Naive thymus-derived CD4-positive, alpha-beta T cell (primary cell): ENCODE data around the gene C11orf91. TPM values are rescaled to one million over a fixed set of nuclear protein-coding genes. Genes with fewer than 3 reads are reported as not detected.

ENCODE experiments used
- ATAC-seq: fragments of 150-1000 bp; cut with Tn5 transposase; 2 replicates; pipeline ENCODE4 v1.10.0; 2021; ENCODE audit warnings: mild to moderate bottlenecking, moderate library complexity
- CTCF ChIA-PET: fragments of 350-600 bp; sonication (Branson Sonifier 250); formaldehyde crosslinking; loops from one replicate; lab custom pipeline; 2021; ENCODE audit warnings: antibody characterized with exemption; lab: Charles Lee
- POLR2A ChIA-PET: fragments of 350-600 bp; sonication (Branson Sonifier 250); formaldehyde crosslinking; loops from one replicate; lab custom pipeline; 2021; ENCODE audit warnings: antibody characterized with exemption, inconsistent platforms; lab: Charles Lee
- DNase-seq, 9 donors: peaks; one replicate each; pipeline versions ENCODE4 v3.0.0 to v3.0.0-alpha.2; 2020 to 2022; ENCODE audit warnings: mixed read lengths in 1 of 9
- H3K27ac ChIP-seq: one replicate; pipeline ENCODE4 v1.7.0; 2013; ENCODE audit warnings: mild to moderate bottlenecking, low read depth, low read length, moderate library complexity
- H3K27me3 ChIP-seq, 2 donors: one replicate each; pipeline ENCODE4 v1.7.0; 2013; ENCODE audit warnings: low read length in 2 of 2, mild to moderate bottlenecking in 2 of 2, moderate library complexity in 2 of 2; ENCODE audit not compliant: control insufficient read depth in 2 of 2, insufficient read depth in 2 of 2
- H3K36me3 ChIP-seq, 3 experiments: 1 replicate in 2 of 3; 2 replicates in 1 of 3; pipeline ENCODE4 v1.7.0; 2013; ENCODE audit warnings: low read length in 3 of 3, mild to moderate bottlenecking in 3 of 3, moderate library complexity in 1 of 3; ENCODE audit not compliant: insufficient read depth in 3 of 3, control insufficient read depth in 2 of 3
- H3K4me1 ChIP-seq, 2 donors: one replicate each; pipeline ENCODE4 v1.7.0; 2013; ENCODE audit warnings: low read length in 2 of 2, mild to moderate bottlenecking in 2 of 2, moderate library complexity in 1 of 2; ENCODE audit not compliant: control insufficient read depth in 2 of 2, insufficient read depth in 2 of 2
- H3K4me3 ChIP-seq: 2 replicates; pipeline ENCODE4 v1.7.0; 2013; ENCODE audit warnings: mild to moderate bottlenecking, low read length
- H3K9me3 ChIP-seq, 3 experiments: 1 replicate in 2 of 3; 2 replicates in 1 of 3; pipeline ENCODE4 v1.7.0; 2013; ENCODE audit warnings: low read length in 3 of 3; ENCODE audit not compliant: control insufficient read depth in 2 of 3
- H3K27ac Mint-ChIP-seq, 9 donors: one replicate each; pipeline ENCODE4 v1.8.0; 2020 to 2022; ENCODE audit warnings: mixed read lengths in 9 of 9, mild to moderate bottlenecking in 8 of 9, moderate library complexity in 5 of 9, inconsistent platforms in 2 of 9
- H3K27me3 Mint-ChIP-seq, 5 donors: one replicate each; pipeline ENCODE4 v1.8.0; 2021 to 2022; ENCODE audit warnings: mixed read lengths in 5 of 5, mild to moderate bottlenecking in 1 of 5
- H3K36me3 Mint-ChIP-seq, 5 donors: one replicate each; pipeline ENCODE4 v1.8.0; 2020 to 2022; ENCODE audit warnings: mixed read lengths in 5 of 5, mild to moderate bottlenecking in 3 of 5, inconsistent platforms in 1 of 5
- H3K4me1 Mint-ChIP-seq, 7 donors: one replicate each; pipeline ENCODE4 v1.8.0; 2020 to 2022; ENCODE audit warnings: mixed read lengths in 7 of 7, mild to moderate bottlenecking in 3 of 7, inconsistent platforms in 1 of 7
- H3K4me3 Mint-ChIP-seq, 10 donors: one replicate each; pipeline ENCODE4 v1.8.0; 2020 to 2022; ENCODE audit warnings: mild to moderate bottlenecking in 10 of 10, mixed read lengths in 10 of 10, moderate library complexity in 6 of 10, inconsistent platforms in 2 of 10
- H3K9me3 Mint-ChIP-seq, 11 donors: one replicate each; pipeline ENCODE4 v1.8.0; 2020 to 2022; ENCODE audit warnings: mixed read lengths in 11 of 11, mild to moderate bottlenecking in 4 of 11, inconsistent platforms in 1 of 11, moderate library complexity in 1 of 11
- intact Hi-C, 2 donors: fragments of 100-400 bp; cut with micrococcal nuclease; formaldehyde crosslinking; loops; one replicate each; pipeline ENCODE4 v1.15.1; 2023
- polyA plus RNA-seq, 2 donors: library from polyadenylated mRNA; unstranded; fragments of 300-500 nt; fragmentation: Illumina TruSeq; gene quantifications; one replicate each; pipeline ENCODE4 v1.2.3, GENCODE V29; 2021
- total RNA-seq, 6 experiments: library from RNA in 5 of 6; stranded (reverse) in 5 of 6; gene quantifications; 1 replicate in 5 of 6; 2 replicates in 1 of 6; pipeline ENCODE4 v1.2.3 and lab custom pipeline; 2021 to 2026

C11orf91 gene
- total and polyA plus RNA-seq, 7 experiments from 2014 or later, result not detected

- DNase-seq (no peak), ATAC-seq (no peak)
- H3K36me3 Mint-ChIP-seq, result peaks cover 0 to 2% (median 0%) of the 10 kb centered on the region in 5 donors
- H3K4me1 ChIP-seq, result peaks cover 9 to 13% of the 10 kb centered on the region in 2 donors
- peak overlapping the region; percentile 54 for H3K4me3 ChIP-seq
- intact Hi-C loops, result loop anchor here (2.0 to 10.0 kb wide), 12 partner anchors 351 to 1961 kb away; partner anchors contain the start of genes CSTF3 (in 2 of the 2), QSER1 (in 2 of the 2), ABTB2 (in 1 of the 2) and CAT (in 1 of the 2)
- no peaks in the 10 kb centered on the region for H3K9me3 Mint-ChIP-seq
- ChIA-PET POLR2A (interaction anchor here (0.7 to 1.2 kb wide), 2 partner anchors 34 to 443 kb away, joined by 3 to 9 read pairs; partner anchors contain the start of gene CD59), CTCF (interaction anchor here (1.6 kb wide), 1 partner anchor 41 kb away, joined by 7 read pairs; no protein-coding TSS in a partner anchor)
- H3K9me3 ChIP-seq, result no peaks in the 10 kb centered on the region
- peaks cover 14 to 29% (median 22%) of the 10 kb centered on the region in 7 donors for H3K4me1 Mint-ChIP-seq
- peaks cover 0 to 25% (median 0%) of the 10 kb centered on the region in 5 donors for H3K27me3 Mint-ChIP-seq
- no peaks in the 10 kb centered on the region for H3K27me3 ChIP-seq
- H3K27ac Mint-ChIP-seq, result peak overlapping the region in 8 of 9 donors; percentile 5 to 84 (median 75)
- H3K36me3 ChIP-seq, result no peaks in the 10 kb centered on the region
- peak overlapping the region; percentile 84 to 96 (median 92) for H3K4me3 Mint-ChIP-seq
- H3K27ac ChIP-seq, result no peak overlapping the region
Measured at GRCh38 chr11:33701302-33702230, 940 bp upstream of the C11orf91 start.

GRCh38 chr11:33700063-33700501, 544 bp downstream of the C11orf91 start:
- no peaks in the 10 kb centered on the region for H3K9me3 Mint-ChIP-seq
- CTCF ChIA-PET, result no interaction called here
- Histone ChIP-seq H3K4me3 (peak overlapping the region; percentile 54), H3K36me3 (no peaks in the 10 kb centered on the region), H3K27ac (no peak overlapping the region), H3K4me1 (peaks cover 9 to 13% of the 10 kb centered on the region in 2 donors), H3K9me3 (no peaks in the 10 kb centered on the region), H3K27me3 (no peaks in the 10 kb centered on the region)
- POLR2A ChIA-PET, result interaction anchor here (0.7 kb wide), 1 partner anchor 37 kb away, joined by 3 read pairs; no protein-coding TSS in a partner anchor
- intact Hi-C loops, result loop anchor here (1.0 to 10.0 kb wide), 18 partner anchors 36 to 1963 kb away; partner anchors contain the start of genes CAT (in 2 of the 2), CD59 (in 2 of the 2), CSTF3 (in 2 of the 2) and EIF3M (in 2 of the 2)
- peak overlapping the region in 7 of 9 donors; percentile 24 to 76 (median 71) for H3K27ac Mint-ChIP-seq
- peak overlapping the region; percentile 67 to 93 (median 84) for H3K4me3 Mint-ChIP-seq
- peak in 5 of 9 donors; percentile 4 to 14 (median 5) for DNase-seq
- ATAC-seq, result no peak
- peaks cover 0 to 31% (median 5%) of the 10 kb centered on the region in 5 donors for H3K27me3 Mint-ChIP-seq
- H3K36me3 Mint-ChIP-seq, result no peaks in the 10 kb centered on the region
- H3K4me1 Mint-ChIP-seq, result peaks cover 14 to 27% (median 22%) of the 10 kb centered on the region in 7 donors

GRCh38 chr11:33699515-33700062, 1.0 kb downstream of the C11orf91 start:
- peaks cover 9 to 13% of the 10 kb centered on the region in 2 donors for H3K4me1 ChIP-seq
- no peak overlapping the region for H3K27ac ChIP-seq
- peak overlapping the region; percentile 54 for H3K4me3 ChIP-seq
- H3K36me3 ChIP-seq, result no peaks in the 10 kb centered on the region
- Mint-ChIP-seq H3K4me3 (peak overlapping the region; percentile 67 to 93 (median 82)), H3K36me3 (no peaks in the 10 kb centered on the region), H3K4me1 (peaks cover 14 to 27% (median 22%) of the 10 kb centered on the region in 7 donors), H3K9me3 (no peaks in the 10 kb centered on the region), H3K27me3 (peaks cover 0 to 31% (median 5%) of the 10 kb centered on the region in 5 donors), H3K27ac (peak overlapping the region in 7 of 9 donors; percentile 24 to 76 (median 71))
- intact Hi-C loops, result loop anchor here (1.0 to 10.0 kb wide), 18 partner anchors 37 to 1963 kb away; partner anchors contain the start of genes CAT (in 2 of the 2), CD59 (in 2 of the 2), CSTF3 (in 2 of the 2) and EIF3M (in 2 of the 2)
- no peaks in the 10 kb centered on the region for H3K9me3 ChIP-seq
- DNase-seq (no peak), ATAC-seq (no peak)
- ChIA-PET CTCF (interaction anchor here (0.5 kb wide), 1 partner anchor 399 kb away, joined by 3 read pairs; no protein-coding TSS in a partner anchor), POLR2A (no interaction called here)
- H3K27me3 ChIP-seq, result no peaks in the 10 kb centered on the region

- H3K4me1 ChIP-seq, result peaks cover 9 to 13% of the 10 kb centered on the region in 2 donors
- H3K27ac ChIP-seq, result no peak overlapping the region
- no peak for DNase-seq
- Mint-ChIP-seq H3K4me1 (peaks cover 14 to 27% (median 22%) of the 10 kb centered on the region in 7 donors), H3K36me3 (no peaks in the 10 kb centered on the region), H3K4me3 (peak overlapping the region in 4 of 10 donors; percentile 16 to 89 (median 86)), H3K27me3 (peaks cover 0 to 31% (median 5%) of the 10 kb centered on the region in 5 donors), H3K27ac (no peak overlapping the region), H3K9me3 (no peaks in the 10 kb centered on the region)
- H3K27me3 ChIP-seq, result no peaks in the 10 kb centered on the region
- POLR2A ChIA-PET, result no interaction called here
- H3K4me3 ChIP-seq, result no peak overlapping the region
- CTCF ChIA-PET, result no interaction called here
- H3K9me3 ChIP-seq, result no peaks in the 10 kb centered on the region
- no peak for ATAC-seq
- no peaks in the 10 kb centered on the region for H3K36me3 ChIP-seq
- intact Hi-C loops, result no loop called here
Measured at GRCh38 chr11:33698921-33699320, 1.7 kb downstream of the C11orf91 start.

- peak overlapping the region in 1 of 10 donors; percentile 18 for H3K4me3 Mint-ChIP-seq
- no peaks in the 10 kb centered on the region for H3K36me3 Mint-ChIP-seq
- ATAC-seq (no peak), DNase-seq (no peak)
- Histone ChIP-seq H3K9me3 (no peaks in the 10 kb centered on the region), H3K27ac (no peak overlapping the region), H3K4me3 (no peak overlapping the region), H3K36me3 (no peaks in the 10 kb centered on the region), H3K4me1 (peaks cover 9 to 13% of the 10 kb centered on the region in 2 donors), H3K27me3 (no peaks in the 10 kb centered on the region)
- ChIA-PET POLR2A (interaction anchor here (0.8 kb wide), 1 partner anchor 9 kb away, joined by 3 read pairs; no protein-coding TSS in a partner anchor), CTCF (no interaction called here)
- no peaks in the 10 kb centered on the region for H3K9me3 Mint-ChIP-seq
- peaks cover 14 to 27% (median 22%) of the 10 kb centered on the region in 7 donors for H3K4me1 Mint-ChIP-seq
- intact Hi-C loops, result no loop called here
- no peak overlapping the region for H3K27ac Mint-ChIP-seq
- H3K27me3 Mint-ChIP-seq, result peaks cover 0 to 31% (median 5%) of the 10 kb centered on the region in 5 donors
Measured at GRCh38 chr11:33697997-33698396, 2.6 kb downstream of the C11orf91 start.
